SJSA1 (cell line): Measurements from ENCODE around the gene TMEM132D. TPM values are rescaled to one million over a fixed set of nuclear protein-coding genes. Genes with fewer than 3 reads are reported as not detected.

Source experiments
- DNase-seq, 2 experiments: peaks; one replicate each; pipeline ENCODE4 v3.0.0-alpha.2; 2015 to 2020; ENCODE audit warnings: low spot score in 2 of 2, low read depth in 1 of 2
- H3K27ac ChIP-seq: fragments of 250-450 bp; sonication (Bioruptor Pico); 2 replicates; pipeline ENCODE4 v1.5.1; 2020; ENCODE audit warnings: mild to moderate bottlenecking, moderate library complexity
- H3K27me3 ChIP-seq: fragments of 250-450 bp; sonication (Bioruptor Pico); replicated peaks from 2 replicates; pipeline ENCODE4 v1.5.1; 2020; ENCODE audit warnings: mild to moderate bottlenecking, moderate library complexity
- H3K36me3 ChIP-seq: fragments of 250-450 bp; sonication (Bioruptor Pico); 2 replicates; pipeline ENCODE4 v1.5.1; 2020; ENCODE audit warnings: mild to moderate bottlenecking
- H3K4me1 ChIP-seq: fragments of 250-450 bp; sonication (Bioruptor Pico); replicated peaks from 2 replicates; pipeline ENCODE4 v1.6.1; 2021; ENCODE audit warnings: mild to moderate bottlenecking
- H3K4me3 ChIP-seq: fragments of 250-450 bp; sonication (Bioruptor Pico); 2 replicates; pipeline ENCODE4 v1.5.1; 2020; ENCODE audit warnings: mild to moderate bottlenecking
- H3K9me3 ChIP-seq: fragments of 250-450 bp; sonication (Bioruptor Pico); replicated peaks from 2 replicates; pipeline ENCODE4 v1.5.1; 2020; ENCODE audit warnings: mild to moderate bottlenecking
- total RNA-seq: library from RNA; depleted of rRNA; stranded (reverse); fragments of >200 nt; shearing (Covaris generic); gene quantifications from 2 replicates; pipeline ENCODE4 v1.2.3, GENCODE V29; 2014

Gene TMEM132D
- total RNA-seq, 1 experiment from 2014 or later: not detected

DNA sequence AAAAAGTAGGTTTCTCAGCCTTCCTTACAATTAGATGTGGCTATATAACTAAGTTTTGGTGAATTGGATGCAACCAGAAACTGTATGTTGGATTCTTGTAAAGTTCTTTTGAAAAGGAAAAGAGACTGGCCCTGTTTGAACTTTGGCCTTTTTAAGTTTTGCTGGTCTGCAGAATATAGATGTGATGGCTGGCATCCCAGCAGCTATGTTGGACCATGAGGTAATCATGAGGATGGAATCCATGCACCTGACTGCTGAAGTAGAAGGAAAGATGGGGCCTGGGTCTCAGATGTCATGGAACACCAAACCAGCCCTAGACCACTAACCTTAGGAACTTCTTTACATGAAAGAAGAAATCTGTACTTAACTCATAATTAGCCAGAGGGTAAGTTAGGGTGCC is 568.1 kb downstream of the TMEM132D start:
- DNase-seq: no peak
- no peaks in the 10 kb centered on the region for H3K9me3 ChIP-seq
- H3K27ac ChIP-seq: no peak overlapping the region
- no peak overlapping the region for H3K4me3 ChIP-seq
- H3K36me3 ChIP-seq: no peaks in the 10 kb centered on the region
- H3K27me3 ChIP-seq: no peaks in the 10 kb centered on the region
- no peaks in the 10 kb centered on the region for H3K4me1 ChIP-seq

DNA sequence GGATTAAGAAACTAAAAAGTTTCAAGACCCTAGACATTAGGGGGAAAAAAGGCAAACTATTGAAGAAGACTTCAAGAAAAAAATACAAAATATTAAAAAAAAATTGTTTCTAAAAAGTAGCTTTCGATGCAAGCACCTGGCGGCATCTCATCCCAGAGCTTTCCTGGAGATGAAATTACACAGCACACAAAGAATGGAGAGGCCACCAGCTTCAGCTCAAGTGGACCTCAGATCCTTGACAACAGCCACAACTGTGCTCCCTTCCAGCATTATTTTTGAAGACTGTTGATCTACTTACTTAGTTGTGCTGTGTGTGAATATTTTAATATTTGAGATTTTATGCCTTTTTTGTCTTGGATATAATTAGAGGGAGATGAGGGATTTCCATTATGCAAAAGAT is 571.5 kb downstream of the TMEM132D start:
- Histone ChIP-seq H3K36me3 (no peaks in the 10 kb centered on the region), H3K27ac (no peak overlapping the region), H3K27me3 (no peaks in the 10 kb centered on the region), H3K9me3 (no peaks in the 10 kb centered on the region), H3K4me3 (no peak overlapping the region), H3K4me1 (no peaks in the 10 kb centered on the region)
- no peak for DNase-seq

DNA sequence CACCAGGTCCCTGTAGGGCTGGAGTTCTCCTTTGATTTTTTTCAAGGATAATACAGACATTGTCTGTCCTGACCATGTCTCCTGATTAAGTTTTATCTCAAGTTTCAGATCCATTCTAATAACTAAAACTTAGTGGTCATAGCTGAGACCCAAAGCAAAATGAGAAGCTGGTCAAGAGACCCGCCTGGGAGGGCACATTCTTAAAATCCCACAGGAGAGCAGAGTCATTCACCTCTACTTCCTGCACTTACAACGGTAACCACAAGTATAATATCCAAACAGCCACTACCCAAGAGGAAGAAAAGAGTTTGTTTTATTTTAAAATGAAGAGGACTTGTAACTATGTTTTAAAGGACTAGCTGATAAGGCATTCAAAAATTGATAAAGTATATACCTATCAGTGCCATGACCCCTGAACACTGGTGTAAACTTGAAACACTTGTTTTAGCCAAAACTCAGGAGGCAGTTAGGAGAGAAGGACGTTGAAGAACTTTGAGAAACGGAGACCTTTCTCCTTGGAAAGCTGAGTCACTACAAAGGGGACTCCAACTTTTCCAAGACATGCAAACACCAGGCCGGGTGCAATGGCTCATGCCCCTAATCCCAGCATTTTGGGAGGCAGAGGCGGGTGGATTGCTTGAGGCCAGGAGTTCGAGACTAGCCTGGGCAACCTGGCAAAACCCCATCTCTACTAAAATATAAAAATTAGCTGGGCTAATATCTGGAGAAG is 572.3 kb downstream of the TMEM132D start:
- H3K27me3 ChIP-seq: no peaks in the 10 kb centered on the region
- H3K36me3 ChIP-seq: no peaks in the 10 kb centered on the region
- H3K4me3 ChIP-seq: no peak overlapping the region
- no peak for DNase-seq
- H3K4me1 ChIP-seq: no peaks in the 10 kb centered on the region
- no peak overlapping the region for H3K27ac ChIP-seq
- no peaks in the 10 kb centered on the region for H3K9me3 ChIP-seq

DNA sequence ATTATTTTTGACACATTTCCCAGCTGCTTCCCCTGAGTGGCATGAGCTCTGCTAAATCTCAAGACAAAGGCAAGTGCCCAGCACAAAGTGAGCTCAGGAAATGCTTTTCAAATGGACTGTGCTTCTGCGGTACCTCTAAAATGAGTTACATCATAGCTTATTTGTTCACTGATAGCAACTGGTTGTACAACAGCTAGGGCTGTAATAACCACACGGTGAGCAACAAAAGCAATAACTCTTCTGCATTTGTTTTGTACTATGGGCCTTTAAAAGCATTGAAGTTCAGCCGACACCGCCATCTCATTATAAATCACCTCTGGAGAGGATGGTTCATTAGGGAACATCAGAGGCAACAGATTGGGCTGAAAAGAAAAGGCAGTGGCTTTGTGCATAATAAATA is 575.6 kb downstream of the TMEM132D start:
- DNase-seq: no peak
- Histone ChIP-seq H3K9me3 (no peaks in the 10 kb centered on the region), H3K36me3 (no peaks in the 10 kb centered on the region)

DNA sequence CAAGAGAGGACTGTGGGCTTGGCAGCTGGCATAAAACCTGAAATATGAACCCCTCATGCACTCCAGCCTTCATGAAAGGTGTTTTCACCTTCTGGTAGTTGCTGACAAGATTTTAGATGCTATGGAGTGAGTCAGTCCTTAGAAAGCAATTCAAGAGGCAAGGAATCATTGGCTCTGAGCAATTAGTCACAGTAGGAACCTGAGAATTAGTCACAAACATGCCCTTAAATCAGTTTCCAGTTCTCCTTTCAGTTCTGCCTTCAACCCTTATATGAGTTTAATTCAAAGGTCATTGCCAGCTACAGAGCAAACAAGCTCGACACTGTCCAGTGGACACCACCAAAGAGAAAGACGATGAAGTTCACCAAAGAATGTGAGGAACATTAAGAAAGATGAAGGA is 578.3 kb downstream of the TMEM132D start:
- Histone ChIP-seq H3K36me3 (no peaks in the 10 kb centered on the region), H3K9me3 (no peaks in the 10 kb centered on the region), H3K27ac (no peak overlapping the region), H3K4me1 (no peaks in the 10 kb centered on the region), H3K4me3 (no peak overlapping the region), H3K27me3 (no peaks in the 10 kb centered on the region)
- DNase-seq: no peak

More for the DNA sequence above, 575.6 kb downstream of the TMEM132D start:
- H3K4me3 ChIP-seq: no peak overlapping the region
- no peaks in the 10 kb centered on the region for H3K27me3 ChIP-seq
- H3K4me1 ChIP-seq: no peaks in the 10 kb centered on the region
- H3K27ac ChIP-seq: no peak overlapping the region

DNA sequence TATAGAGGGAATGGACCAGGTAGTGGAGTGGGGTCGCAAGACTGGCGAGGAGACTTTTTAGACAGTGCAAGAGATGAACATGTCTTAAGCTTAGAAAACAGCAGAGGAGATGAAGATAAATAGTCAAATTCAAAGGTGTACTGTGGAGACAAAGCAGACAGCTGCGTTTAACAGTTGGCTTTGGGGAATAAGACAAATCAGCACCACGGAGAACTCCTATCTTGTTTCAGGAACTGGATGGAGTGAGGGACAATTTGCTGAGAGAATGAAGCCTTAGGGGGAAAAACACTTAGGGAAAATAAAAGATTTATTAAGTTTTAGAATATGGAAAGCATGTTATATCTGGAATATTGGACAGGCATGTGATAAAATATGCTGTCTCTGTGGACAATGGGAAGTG is 591.8 kb downstream of the TMEM132D start:
- DNase-seq: no peak
- Histone ChIP-seq H3K27ac (no peak overlapping the region), H3K9me3 (no peaks in the 10 kb centered on the region; the same call in 1 of the 2 replicates), H3K27me3 (no peaks in the 10 kb centered on the region), H3K4me1 (no peaks in the 10 kb centered on the region), H3K36me3 (no peaks in the 10 kb centered on the region), H3K4me3 (no peak overlapping the region)

DNA sequence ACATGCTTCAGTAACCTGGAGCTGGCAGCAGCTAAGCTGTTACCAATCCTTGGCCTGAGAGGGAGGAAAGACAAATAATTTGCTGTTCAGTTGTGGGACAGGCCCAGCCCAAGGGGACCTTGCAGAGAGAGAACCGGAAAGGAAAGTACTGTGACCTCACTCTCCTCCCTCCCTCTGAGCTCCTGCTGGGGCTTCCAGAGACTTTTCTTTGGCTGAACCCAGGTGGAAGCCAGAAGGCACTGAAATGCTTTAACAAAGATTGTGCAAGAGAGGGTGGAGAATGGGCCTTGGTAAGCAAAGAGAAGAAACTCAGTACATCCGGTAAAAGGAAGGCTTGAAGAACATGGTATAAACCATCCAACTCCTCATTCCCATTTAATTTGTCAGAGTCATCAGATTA is 593.5 kb downstream of the TMEM132D start:
- H3K9me3 ChIP-seq: no peaks in the 10 kb centered on the region; the same call in 1 of the 2 replicates
- H3K36me3 ChIP-seq: no peaks in the 10 kb centered on the region
- H3K4me1 ChIP-seq: no peaks in the 10 kb centered on the region
- no peak overlapping the region for H3K4me3 ChIP-seq
- no peak for DNase-seq
- H3K27ac ChIP-seq: no peak overlapping the region
- H3K27me3 ChIP-seq: no peaks in the 10 kb centered on the region

DNA sequence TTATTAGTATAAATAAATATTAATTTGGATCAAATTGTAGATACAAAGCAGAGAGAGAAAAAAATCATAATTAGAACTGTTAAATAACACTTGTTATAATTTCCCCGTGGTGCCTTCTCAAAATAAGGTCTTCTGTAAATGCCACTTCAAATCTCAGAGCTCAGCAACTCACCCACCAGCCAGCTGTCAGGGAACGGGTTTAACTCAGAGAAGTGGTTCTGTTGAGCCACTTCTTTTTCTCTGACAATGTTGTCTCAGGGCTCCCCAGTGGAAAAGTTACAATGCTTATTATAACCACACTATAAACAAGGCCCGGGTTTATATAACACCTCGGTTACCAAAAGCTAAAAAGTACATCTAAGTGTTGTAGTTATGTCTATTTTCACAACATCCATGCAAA is 598.0 kb downstream of the TMEM132D start:
- H3K36me3 ChIP-seq: no peaks in the 10 kb centered on the region
- H3K4me3 ChIP-seq: no peak overlapping the region
- no peaks in the 10 kb centered on the region for H3K4me1 ChIP-seq
- no peaks in the 10 kb centered on the region for H3K9me3 ChIP-seq
- H3K27me3 ChIP-seq: no peaks in the 10 kb centered on the region
- no peak for DNase-seq
- H3K27ac ChIP-seq: no peak overlapping the region

DNA sequence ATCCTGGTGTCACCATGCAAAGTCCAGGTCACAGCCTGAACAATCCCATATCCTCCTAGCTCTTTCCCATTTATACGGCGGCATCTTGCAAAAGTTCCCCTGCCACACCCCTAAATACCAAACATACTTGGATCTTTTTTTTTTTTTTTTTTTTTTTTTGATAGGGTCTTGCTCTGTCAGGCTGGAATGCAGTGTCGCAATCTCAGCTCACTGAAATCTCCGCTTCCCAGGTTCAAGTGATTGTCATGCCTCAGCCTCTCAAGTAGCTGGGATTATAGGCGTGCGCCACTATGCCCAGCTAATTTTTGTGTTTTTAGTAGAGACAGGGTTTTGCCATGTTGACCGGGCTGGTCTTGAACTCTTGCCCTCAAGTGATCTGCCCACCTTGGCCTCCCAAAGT is 599.3 kb downstream of the TMEM132D start:
- Histone ChIP-seq H3K4me3 (no peak overlapping the region), H3K27me3 (no peaks in the 10 kb centered on the region), H3K36me3 (no peaks in the 10 kb centered on the region), H3K4me1 (no peaks in the 10 kb centered on the region), H3K27ac (no peak overlapping the region), H3K9me3 (peaks cover 4% of the 10 kb centered on the region; the same call in 1 of the 2 replicates)
- no peak for DNase-seq

DNA sequence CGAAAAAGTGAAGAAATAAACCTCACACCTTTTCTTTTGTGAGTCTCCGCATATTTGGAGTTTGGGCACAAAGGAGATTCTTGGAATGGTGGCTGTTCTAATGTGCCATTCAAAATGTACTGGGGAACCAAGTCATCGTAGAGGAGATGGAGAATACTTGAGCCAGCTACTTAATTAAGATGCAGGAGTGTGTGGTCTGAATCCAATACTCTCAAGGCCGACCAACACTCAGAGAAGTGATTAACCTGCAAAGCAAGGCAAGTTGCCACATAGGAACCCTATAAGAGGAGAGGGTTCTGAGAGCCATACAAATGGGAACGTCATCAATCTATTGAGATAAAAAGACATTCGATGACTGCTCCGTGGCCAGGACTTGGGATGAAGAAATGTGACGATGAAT is 603.8 kb downstream of the TMEM132D start:
- H3K4me1 ChIP-seq: no peaks in the 10 kb centered on the region
- no peaks in the 10 kb centered on the region for H3K36me3 ChIP-seq
- no peak for DNase-seq
- H3K4me3 ChIP-seq: no peak overlapping the region
- no peaks in the 10 kb centered on the region for H3K27me3 ChIP-seq
- H3K9me3 ChIP-seq: peaks cover 4% of the 10 kb centered on the region; the same call in 1 of the 2 replicates
- H3K27ac ChIP-seq: no peak overlapping the region

DNA sequence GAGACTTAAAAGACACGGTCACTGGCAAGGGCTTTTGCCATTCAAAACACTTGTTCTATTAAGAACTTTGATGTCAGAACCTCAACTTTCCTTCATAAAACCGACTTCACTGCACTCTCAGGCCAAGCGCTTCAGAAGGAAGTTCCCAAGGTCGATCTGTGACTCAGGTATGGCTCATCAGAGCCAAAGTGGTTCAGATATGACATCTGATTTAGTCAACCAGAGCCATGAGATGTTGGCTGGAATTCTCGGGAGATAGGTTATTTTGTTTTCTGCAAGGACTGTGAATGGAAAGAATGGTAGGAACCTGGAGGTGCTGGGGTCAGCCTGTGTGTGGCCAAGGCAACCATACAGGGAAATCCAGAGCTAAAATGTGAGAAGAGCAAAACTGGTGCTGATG is 604.9 kb downstream of the TMEM132D start:
- Histone ChIP-seq H3K9me3 (peaks cover 4% of the 10 kb centered on the region; the same call in 1 of the 2 replicates), H3K36me3 (no peaks in the 10 kb centered on the region), H3K4me3 (no peak overlapping the region), H3K27ac (no peak overlapping the region), H3K27me3 (no peaks in the 10 kb centered on the region), H3K4me1 (no peaks in the 10 kb centered on the region)
- DNase-seq: no peak

DNA sequence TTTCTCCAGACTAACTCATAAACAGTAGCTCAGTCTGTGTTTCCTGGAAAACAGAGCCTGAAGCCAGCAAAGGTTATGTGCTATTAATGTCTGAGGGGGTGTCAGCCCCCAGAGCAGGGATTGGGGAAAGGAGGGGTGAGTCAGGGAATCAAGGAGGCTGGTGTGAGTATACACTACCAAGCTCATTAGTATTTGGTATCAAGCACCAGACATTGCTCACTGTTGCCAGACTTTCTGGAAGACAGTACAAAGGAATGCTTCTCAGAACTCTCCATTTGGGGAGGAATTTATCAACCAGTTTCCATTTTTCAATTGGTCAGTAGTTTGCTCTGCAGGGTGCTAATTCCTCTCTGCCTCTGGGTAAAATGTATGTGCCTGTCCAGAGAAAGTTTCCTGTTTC is 607.2 kb downstream of the TMEM132D start:
- DNase-seq: no peak
- H3K27me3 ChIP-seq: no peaks in the 10 kb centered on the region
- no peak overlapping the region for H3K27ac ChIP-seq
- H3K36me3 ChIP-seq: no peaks in the 10 kb centered on the region
- peaks cover 4% of the 10 kb centered on the region; the same call in 1 of the 2 replicates for H3K9me3 ChIP-seq
- H3K4me3 ChIP-seq: no peak overlapping the region
- H3K4me1 ChIP-seq: no peaks in the 10 kb centered on the region

DNA sequence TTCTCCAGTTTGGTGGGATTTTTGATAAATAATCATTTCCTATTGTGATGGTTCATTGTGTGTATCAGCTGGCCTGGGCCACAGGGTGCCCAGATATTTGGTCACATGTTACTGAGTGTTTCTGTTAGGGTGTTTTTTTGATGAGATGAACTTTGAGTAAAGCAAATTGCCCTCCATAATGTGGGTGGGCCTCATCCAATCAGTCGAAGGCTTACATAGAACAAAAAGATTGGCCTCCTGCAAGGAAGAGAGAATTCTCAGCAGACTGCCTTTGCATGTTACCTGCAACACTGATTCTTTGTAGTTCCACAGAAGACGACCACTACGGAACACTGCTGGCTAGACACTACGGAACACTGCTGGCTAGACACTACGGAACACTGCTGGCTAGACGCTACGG is 609.0 kb downstream of the TMEM132D start:
- no peak overlapping the region for H3K4me3 ChIP-seq
- no peaks in the 10 kb centered on the region for H3K36me3 ChIP-seq
- no peak for DNase-seq
- no peaks in the 10 kb centered on the region for H3K4me1 ChIP-seq
- no peak overlapping the region for H3K27ac ChIP-seq
- H3K9me3 ChIP-seq: no peaks in the 10 kb centered on the region
- H3K27me3 ChIP-seq: no peaks in the 10 kb centered on the region

DNA sequence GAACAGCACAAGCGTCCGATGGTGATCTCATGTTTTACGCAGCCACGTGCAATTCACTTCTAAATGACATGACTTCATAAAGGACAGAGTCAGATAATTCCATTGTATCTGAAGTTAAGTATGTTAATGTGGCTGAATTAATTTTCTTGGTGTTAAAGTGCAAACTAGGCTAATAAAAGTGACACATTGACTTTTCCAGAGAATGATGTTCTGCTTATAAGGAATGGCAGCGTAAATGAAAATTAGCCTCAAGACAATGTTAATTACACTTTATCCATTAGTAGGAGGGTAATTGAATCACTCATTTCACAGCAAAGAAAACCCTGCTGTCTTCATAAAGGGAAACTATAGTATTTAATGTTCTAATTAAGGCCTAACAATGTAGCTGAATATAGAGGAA is 624.1 kb downstream of the TMEM132D start:
- Histone ChIP-seq H3K9me3 (peaks cover 3% of the 10 kb centered on the region; the same call in 1 of the 2 replicates), H3K36me3 (no peaks in the 10 kb centered on the region), H3K4me1 (no peaks in the 10 kb centered on the region), H3K27ac (no peak overlapping the region), H3K4me3 (no peak overlapping the region), H3K27me3 (no peaks in the 10 kb centered on the region)
- DNase-seq: no peak
